B cell (primary cell): ENCODE measurements around the gene BMP6. TPM values are rescaled to one million over a fixed set of nuclear protein-coding genes. Genes with fewer than 3 reads are reported as not detected.

ENCODE experiments used
- ATAC-seq: fragments of 200-7000 bp; cut with Tn5 transposase; one replicate; pipeline ENCODE4 v1.10.0; 2021; ENCODE audit warnings: low read depth, mild to moderate bottlenecking, moderate number of reproducible peaks, moderate library complexity
- CTCF ChIA-PET: fragments of 350-600 bp; sonication (Branson Sonifier 250); formaldehyde crosslinking; loops from one replicate; lab custom pipeline; 2021; ENCODE audit warnings: antibody characterized with exemption, inconsistent platforms; lab: Charles Lee
- POLR2A ChIA-PET: fragments of 350-600 bp; sonication (Branson Sonifier 250); formaldehyde crosslinking; loops from one replicate; lab custom pipeline; 2021; ENCODE audit warnings: antibody characterized with exemption; lab: Charles Lee
- DNase-seq: peaks from one replicate; pipeline ENCODE4 v3.0.0; 2013
- H2AFZ ChIP-seq: 2 replicates; pipeline ENCODE4 v1.6.1; 2012; ENCODE audit warnings: mild to moderate bottlenecking, low read depth, low read length; ENCODE audit not compliant: insufficient read depth, poor library complexity, severe bottlenecking
- H3K27ac ChIP-seq, 2 donors: 1 replicate in 1 of 2; 2 replicates in 1 of 2; pipeline ENCODE4 v1.5.1; 2012 to 2013; ENCODE audit warnings: low read length in 2 of 2, mild to moderate bottlenecking in 2 of 2, moderate library complexity in 1 of 2
- H3K27me3 ChIP-seq, 4 experiments: fragments of 200-600 bp in 1 of 4; sonication (generic) in 1 of 4; replicated peaks in 1 of 4; 1 replicate in 2 of 4; 2 replicates in 2 of 4; pipeline versions ENCODE4 v1.6.1 to v1.7.0; 2013 to 2016; ENCODE audit warnings: low read length in 3 of 4, mild to moderate bottlenecking in 2 of 4, mixed read lengths in 1 of 4, moderate library complexity in 1 of 4; ENCODE audit not compliant: insufficient read depth in 4 of 4, control insufficient read depth in 3 of 4; ENCODE audit errors: control extremely low read depth in 1 of 4
- H3K36me3 ChIP-seq, 2 experiments: replicated peaks in 1 of 2; 1 replicate in 1 of 2; 2 replicates in 1 of 2; pipeline versions ENCODE4 v1.6.1 to v1.7.1; 2013; ENCODE audit warnings: low read length in 1 of 2; ENCODE audit not compliant: insufficient read depth in 2 of 2, control insufficient read depth in 1 of 2; ENCODE audit errors: control extremely low read depth in 1 of 2, extremely low read depth in 1 of 2
- H3K4me1 ChIP-seq, 2 donors: fragments of 200-600 bp in 1 of 2; sonication (generic) in 1 of 2; 1 replicate in 1 of 2; 2 replicates in 1 of 2; pipeline versions ENCODE4 v1.5.1 to v1.6.1; 2013 to 2017; ENCODE audit warnings: low read length in 2 of 2; ENCODE audit not compliant: control insufficient read depth in 2 of 2, insufficient read depth in 2 of 2
- H3K4me2 ChIP-seq: replicated peaks from 2 replicates; pipeline ENCODE3; 2012; ENCODE audit warnings: mild to moderate bottlenecking, low read depth, low read length; ENCODE audit not compliant: poor library complexity, severe bottlenecking
- H3K4me3 ChIP-seq, 5 experiments: fragments of 200-600 bp in 1 of 5; sonication (generic) in 1 of 5; 1 replicate in 3 of 5; 2 replicates in 2 of 5; pipeline versions ENCODE4 v1.5.1 to v1.7.0; 2011 to 2016; ENCODE audit warnings: low read length in 4 of 5, mild to moderate bottlenecking in 4 of 5, low read depth in 2 of 5, control low read depth in 1 of 5, moderate library complexity in 1 of 5; ENCODE audit not compliant: insufficient read depth in 1 of 5; ENCODE audit errors: control extremely low read depth in 1 of 5, extremely low read depth in 1 of 5
- H3K79me2 ChIP-seq: fragments of 200-600 bp; sonication (generic); one replicate; pipeline ENCODE4 v1.6.0; 2016; ENCODE audit warnings: low read length; ENCODE audit not compliant: control insufficient read depth, insufficient read depth
- H3K9ac ChIP-seq: fragments of 200-600 bp; sonication (generic); 2 replicates; pipeline ENCODE4 v1.6.1; 2017; ENCODE audit warnings: mild to moderate bottlenecking, low read length, moderate library complexity
- H3K9me3 ChIP-seq, 3 donors: one replicate each; pipeline versions ENCODE4 v1.6.1 to v1.7.1; 2013; ENCODE audit warnings: low read length in 2 of 3; ENCODE audit not compliant: control insufficient read depth in 2 of 3, insufficient read depth in 1 of 3; ENCODE audit errors: control extremely low read depth in 1 of 3
- H4K20me1 ChIP-seq: 2 replicates; pipeline ENCODE4 v1.6.0; 2012; ENCODE audit warnings: mild to moderate bottlenecking, low read length; ENCODE audit not compliant: insufficient read depth, control insufficient read depth, poor library complexity, severe bottlenecking
- H3K27ac Mint-ChIP-seq: one replicate; pipeline ENCODE4 v1.8.0; 2021; ENCODE audit warnings: mixed read lengths
- H3K27me3 Mint-ChIP-seq: one replicate; pipeline ENCODE4 v1.8.0; 2021; ENCODE audit warnings: mixed read lengths
- H3K4me1 Mint-ChIP-seq: one replicate; pipeline ENCODE4 v1.8.0; 2021; ENCODE audit warnings: mixed read lengths
- H3K4me3 Mint-ChIP-seq: one replicate; pipeline ENCODE4 v1.8.0; 2021; ENCODE audit warnings: mixed read lengths
- H3K9me3 Mint-ChIP-seq: one replicate; pipeline ENCODE4 v1.8.0; 2022; ENCODE audit warnings: mixed read lengths; ENCODE audit not compliant: insufficient read depth
- CTCF ChIP-seq: fragments of 200-600 bp; IDR thresholded peaks from one replicate; pipeline ENCODE4 v1.8.0; 2022; ENCODE audit warnings: antibody characterized with exemption, mild to moderate bottlenecking
- EZH2 ChIP-seq: IDR thresholded peaks from 2 replicates; pipeline ENCODE4 v1.6.1; 2012; ENCODE audit warnings: borderline replicate concordance, low read depth, mild to moderate bottlenecking, moderate library complexity, low read length; ENCODE audit not compliant: insufficient read depth, poor library complexity, severe bottlenecking
- WGBS: methylation state at CpG from one replicate; pipeline ENCODE4 v1.1.5; 2013; ENCODE audit warnings: missing lambda C conversion rate; ENCODE audit not compliant: insufficient coverage; 5-methylcytosine and 5-hydroxymethylcytosine counted together
- intact Hi-C: fragments of 100-400 bp; cut with micrococcal nuclease; formaldehyde crosslinking; loops from one replicate; pipeline ENCODE4 v1.10.0; 2022
- polyA plus RNA-seq: library from polyadenylated mRNA; depleted of rRNA; stranded (reverse); fragments of >200 nt; gene quantifications from 2 replicates; pipeline ENCODE4 v1.2.3, GENCODE V29; 2012
- total RNA-seq, 2 donors: library from RNA; stranded (reverse); fragments of 120-200 nt in 1 of 2; gene quantifications; 1 replicate in 1 of 2; 2 replicates in 1 of 2; pipeline versions ENCODE4 v1.2.3 to v1.2.4, GENCODE V29; 2013 to 2022

Gene BMP6
- total and polyA plus RNA-seq, 2 donors (not counting 1 experiment from before 2014, with no cell fraction given), result 0.43 to 2.9 TPM

GRCh38 chr6:7737867-7738266, 12.0 kb downstream of the BMP6 start:
- intact Hi-C loops, result no loop called here
- CTCF ChIA-PET, result no interaction called here
- no peak overlapping the region for H3K4me3 ChIP-seq
- H2AFZ ChIP-seq, result no peak overlapping the region
- H3K79me2 ChIP-seq, result no peaks in the 10 kb centered on the region
- H3K27me3 ChIP-seq, result peaks cover 0 to 9% (median 6%) of the 10 kb centered on the region in 4 experiments
- Mint-ChIP-seq H3K4me3 (no peak overlapping the region), H3K4me1 (no peaks in the 10 kb centered on the region), H3K27ac (no peak overlapping the region), H3K9me3 (no peaks in the 10 kb centered on the region), H3K27me3 (peaks cover 61% of the 10 kb centered on the region)
- TF ChIP-seq CTCF, result no peak
- TF ChIP-seq EZH2, result no peak
- POLR2A ChIA-PET, result no interaction called here
- no peaks in the 10 kb centered on the region for H4K20me1 ChIP-seq
- no peak overlapping the region for H3K27ac ChIP-seq
- DNase-seq (no peak), ATAC-seq (no peak)
- H3K36me3 ChIP-seq, result no peaks in the 10 kb centered on the region
- H3K9ac ChIP-seq, result no peak overlapping the region
- no peaks in the 10 kb centered on the region for H3K4me1 ChIP-seq
- H3K9me3 ChIP-seq, result no peaks in the 10 kb centered on the region
- no peak overlapping the region for H3K4me2 ChIP-seq
- 100% methylated on average over 1 of the region's 2 CpGs for WGBS

- Histone ChIP-seq H3K4me3 (no peak overlapping the region), H3K27me3 (peaks cover 0 to 7% (median 0%) of the 10 kb centered on the region in 4 experiments), H4K20me1 (no peaks in the 10 kb centered on the region), H3K27ac (no peak overlapping the region), H3K4me1 (no peaks in the 10 kb centered on the region), H3K9ac (no peak overlapping the region), H3K9me3 (no peaks in the 10 kb centered on the region), H3K4me2 (no peak overlapping the region), H3K79me2 (no peaks in the 10 kb centered on the region), H2AFZ (no peak overlapping the region), H3K36me3 (no peaks in the 10 kb centered on the region)
- Mint-ChIP-seq H3K27me3 (peaks cover 44% of the 10 kb centered on the region), H3K4me3 (no peak overlapping the region), H3K27ac (no peak overlapping the region), H3K9me3 (no peaks in the 10 kb centered on the region), H3K4me1 (no peaks in the 10 kb centered on the region)
- WGBS, result 90% methylated on average over 9 of the region's 10 CpGs
- DNase-seq, result no peak
- intact Hi-C loops, result no loop called here
- no peak for ATAC-seq
- no peak for TF ChIP-seq CTCF
- TF ChIP-seq EZH2, result no peak
- ChIA-PET CTCF (no interaction called here), POLR2A (no interaction called here)
Measured at GRCh38 chr6:7742223-7742785, 16.4 kb downstream of the BMP6 start.
